KMS-11 (cell line): Measurements from ENCODE around the gene FAM163B.
A peak's percentile ranks its signal among the peaks of the same experiment; 100 is the strongest.

Source experiments
- H2AFZ ChIP-seq: fragments of 200-600 bp; sonication (generic); 2 replicates; pipeline ENCODE4 v1.6.1; 2016; ENCODE audit warnings: antibody characterized with exemption, mixed run types, low read depth
- H3K27ac ChIP-seq: fragments of 200-600 bp; sonication (generic); 2 replicates; pipeline ENCODE4 v1.6.1; 2016; ENCODE audit warnings: mild to moderate bottlenecking, mixed run types
- H3K27me3 ChIP-seq: fragments of 200-600 bp; sonication (generic); 2 replicates; pipeline ENCODE4 v1.6.1; 2017; ENCODE audit warnings: mild to moderate bottlenecking, low read depth, mixed run types, moderate library complexity; ENCODE audit not compliant: insufficient read depth
- H3K36me3 ChIP-seq: fragments of 200-600 bp; sonication (generic); 2 replicates; pipeline ENCODE4 v1.6.1; 2017; ENCODE audit warnings: mild to moderate bottlenecking, mixed run types; ENCODE audit not compliant: insufficient read depth
- H3K4me1 ChIP-seq: fragments of 200-600 bp; sonication (generic); 2 replicates; pipeline ENCODE4 v1.6.1; 2016; ENCODE audit warnings: mild to moderate bottlenecking, low read depth, mixed run types; ENCODE audit not compliant: poor library complexity, severe bottlenecking
- H3K4me2 ChIP-seq: fragments of 200-600 bp; sonication (generic); 2 replicates; pipeline ENCODE4 v1.7.0; 2016; ENCODE audit warnings: mild to moderate bottlenecking, mixed run types
- H3K4me3 ChIP-seq: fragments of 200-600 bp; sonication (generic); IDR thresholded peaks from 2 replicates; pipeline ENCODE4 v1.6.1; 2017; ENCODE audit warnings: low read depth, low read length, mixed read lengths; ENCODE audit not compliant: insufficient read depth
- H3K79me2 ChIP-seq: fragments of 200-600 bp; sonication (generic); 2 replicates; pipeline ENCODE4 v1.6.1; 2016; ENCODE audit warnings: low read depth, mixed run types; ENCODE audit not compliant: insufficient read depth
- H3K9ac ChIP-seq: fragments of 200-600 bp; sonication (generic); 2 replicates; pipeline ENCODE4 v1.6.1; 2016; ENCODE audit warnings: mild to moderate bottlenecking, mixed run types
- H4K20me1 ChIP-seq: fragments of 200-600 bp; sonication (generic); 2 replicates; pipeline ENCODE4 v1.6.1; 2016; ENCODE audit warnings: mild to moderate bottlenecking, mixed run types; ENCODE audit not compliant: insufficient read depth
- CTCF ChIP-seq: fragments of 200-600 bp; sonication (generic); conservative IDR thresholded peaks from 2 replicates; pipeline ENCODE4 v1.6.1; 2017; ENCODE audit warnings: low read depth, mild to moderate bottlenecking, antibody characterized with exemption, low read length, moderate library complexity, mixed read lengths

Gene FAM163B

GRCh38 chr9:133589454-133590227, 19.5 kb downstream of the FAM163B start:
- H3K79me2 ChIP-seq, result no peaks in the 10 kb centered on the region
- no peak overlapping the region for H3K9ac ChIP-seq
- no peak overlapping the region for H3K4me2 ChIP-seq
- TF ChIP-seq CTCF, result peak; percentile 57
- no peak overlapping the region for H2AFZ ChIP-seq
- no peaks in the 10 kb centered on the region for H3K4me1 ChIP-seq
- H4K20me1 ChIP-seq, result no peaks in the 10 kb centered on the region
- peaks cover 26% of the 10 kb centered on the region for H3K27me3 ChIP-seq
- no peak overlapping the region for H3K27ac ChIP-seq
- no peak overlapping the region for H3K4me3 ChIP-seq
- H3K36me3 ChIP-seq, result no peaks in the 10 kb centered on the region

- Histone ChIP-seq H2AFZ (no peak overlapping the region), H3K79me2 (no peaks in the 10 kb centered on the region), H3K4me1 (no peaks in the 10 kb centered on the region), H3K4me2 (no peak overlapping the region), H3K36me3 (no peaks in the 10 kb centered on the region), H3K9ac (no peak overlapping the region), H3K27me3 (peaks cover 35% of the 10 kb centered on the region), H3K27ac (no peak overlapping the region), H4K20me1 (no peaks in the 10 kb centered on the region), H3K4me3 (no peak overlapping the region)
- no peak for TF ChIP-seq CTCF
Measured at GRCh38 chr9:133587466-133587865, 21.7 kb downstream of the FAM163B start.

- H2AFZ ChIP-seq, result no peak overlapping the region
- no peaks in the 10 kb centered on the region for H3K36me3 ChIP-seq
- no peaks in the 10 kb centered on the region for H3K79me2 ChIP-seq
- H3K9ac ChIP-seq, result no peak overlapping the region
- H3K27me3 ChIP-seq, result peaks cover 38% of the 10 kb centered on the region
- no peak for TF ChIP-seq CTCF
- H4K20me1 ChIP-seq, result no peaks in the 10 kb centered on the region
- no peak overlapping the region for H3K4me2 ChIP-seq
- no peak overlapping the region for H3K27ac ChIP-seq
- H3K4me3 ChIP-seq, result no peak overlapping the region
- H3K4me1 ChIP-seq, result no peaks in the 10 kb centered on the region
Measured at GRCh38 chr9:133587051-133587450, 22.1 kb downstream of the FAM163B start.

GRCh38 chr9:133585481-133586351, 23.5 kb downstream of the FAM163B start:
- Histone ChIP-seq H2AFZ (no peak overlapping the region), H4K20me1 (no peaks in the 10 kb centered on the region), H3K4me2 (no peak overlapping the region), H3K4me1 (no peaks in the 10 kb centered on the region), H3K27me3 (peaks cover 44% of the 10 kb centered on the region), H3K36me3 (no peaks in the 10 kb centered on the region), H3K79me2 (no peaks in the 10 kb centered on the region), H3K9ac (no peak overlapping the region), H3K27ac (no peak overlapping the region), H3K4me3 (no peak overlapping the region)
- no peak for TF ChIP-seq CTCF
